Stomach (tissue), 4 donors: ENCODE measurements around the gene SNRPD1.

Experiments
- CTCF ChIP-seq, 7 experiments: fragments of 450-650 bp in 4 of 7; fragments of 200-600 bp in 3 of 7; sonication (generic) in 3 of 7; IDR thresholded peaks; one replicate each; pipeline ENCODE4 v1.5.1; 2016 to 2019; ENCODE audit warnings: antibody characterized with exemption in 7 of 7, control low read depth in 2 of 7, mild to moderate bottlenecking in 1 of 7
- POLR2A ChIP-seq, 4 donors: fragments of 450-650 bp; IDR thresholded peaks; one replicate each; pipeline ENCODE4 v1.6.1; 2016; ENCODE audit warnings: antibody characterized with exemption in 4 of 4, control low read depth in 2 of 4, mild to moderate bottlenecking in 1 of 4, moderate library complexity in 1 of 4
- POLR2AphosphoS5 ChIP-seq, 3 donors: sonication (generic); formaldehyde crosslinking; IDR thresholded peaks; one replicate each; pipeline ENCODE4 v1.6.1; 2016; ENCODE audit warnings: antibody characterized with exemption in 3 of 3

- TF ChIP-seq CTCF (IDR thresholded peaks at IDR 0.05) (no peak), POLR2AphosphoS5 (IDR thresholded peaks at IDR 0.05) (no peak), POLR2A (IDR thresholded peaks at IDR 0.05) (no peak)
Measured at GRCh38 chr18:21660078-21660477, 48.0 kb downstream of the SNRPD1 start.
